ENCODE data around the gene GRID2.

DNA sequence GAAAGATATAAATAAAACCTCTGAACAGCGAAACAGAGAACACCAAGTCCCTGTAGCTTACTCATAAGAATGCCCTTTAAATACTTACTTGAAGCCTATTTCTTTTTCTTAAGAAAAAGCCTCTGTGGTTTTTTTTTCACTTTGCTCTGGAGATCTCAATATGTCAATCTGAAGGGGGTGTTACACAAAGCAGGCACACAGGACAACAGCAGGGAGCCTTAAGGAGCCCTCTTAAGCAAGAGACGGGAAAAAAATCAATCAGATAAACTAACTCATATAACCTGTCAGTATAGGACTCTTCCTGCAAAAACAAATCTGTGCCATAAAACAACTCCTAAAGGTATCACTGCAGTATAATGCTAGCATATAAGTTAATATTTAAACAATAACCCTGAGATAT, 913.7 kb downstream of the GRID2 start:
- TF ChIP-seq CTCF (IDR thresholded peaks at IDR 0.05): no peak
- no peak for TF ChIP-seq POLR2A (IDR thresholded peaks at IDR 0.05)

All from thyroid gland (tissue), 4 donors.